ENCODE measurements around the gene EEF1AKMT2.

EEF1AKMT2 gene

DNA sequence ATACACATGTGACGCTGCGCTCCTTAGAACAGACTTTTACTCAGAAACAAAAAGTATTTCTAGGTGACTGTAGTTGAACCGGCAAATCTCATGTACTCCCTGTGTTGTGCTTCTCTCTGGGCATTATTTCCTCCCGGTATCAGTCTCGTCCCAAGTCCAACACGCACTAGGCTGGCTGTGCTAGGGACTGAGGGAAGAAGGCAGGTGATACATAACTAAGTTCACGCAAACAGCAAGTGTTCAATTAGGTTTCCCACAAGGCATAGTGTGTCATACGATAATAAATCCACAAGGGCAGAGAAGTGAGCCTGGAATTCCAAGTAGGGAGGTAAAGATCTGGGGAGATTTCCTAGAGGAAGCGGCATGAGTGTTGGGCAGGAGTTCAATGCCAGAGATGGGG, 67.9 kb downstream of the EEF1AKMT2 start:
- no peak overlapping the region for H3K4me3 ChIP-seq (ENCODE audit: low read depth, low read length)

DNA sequence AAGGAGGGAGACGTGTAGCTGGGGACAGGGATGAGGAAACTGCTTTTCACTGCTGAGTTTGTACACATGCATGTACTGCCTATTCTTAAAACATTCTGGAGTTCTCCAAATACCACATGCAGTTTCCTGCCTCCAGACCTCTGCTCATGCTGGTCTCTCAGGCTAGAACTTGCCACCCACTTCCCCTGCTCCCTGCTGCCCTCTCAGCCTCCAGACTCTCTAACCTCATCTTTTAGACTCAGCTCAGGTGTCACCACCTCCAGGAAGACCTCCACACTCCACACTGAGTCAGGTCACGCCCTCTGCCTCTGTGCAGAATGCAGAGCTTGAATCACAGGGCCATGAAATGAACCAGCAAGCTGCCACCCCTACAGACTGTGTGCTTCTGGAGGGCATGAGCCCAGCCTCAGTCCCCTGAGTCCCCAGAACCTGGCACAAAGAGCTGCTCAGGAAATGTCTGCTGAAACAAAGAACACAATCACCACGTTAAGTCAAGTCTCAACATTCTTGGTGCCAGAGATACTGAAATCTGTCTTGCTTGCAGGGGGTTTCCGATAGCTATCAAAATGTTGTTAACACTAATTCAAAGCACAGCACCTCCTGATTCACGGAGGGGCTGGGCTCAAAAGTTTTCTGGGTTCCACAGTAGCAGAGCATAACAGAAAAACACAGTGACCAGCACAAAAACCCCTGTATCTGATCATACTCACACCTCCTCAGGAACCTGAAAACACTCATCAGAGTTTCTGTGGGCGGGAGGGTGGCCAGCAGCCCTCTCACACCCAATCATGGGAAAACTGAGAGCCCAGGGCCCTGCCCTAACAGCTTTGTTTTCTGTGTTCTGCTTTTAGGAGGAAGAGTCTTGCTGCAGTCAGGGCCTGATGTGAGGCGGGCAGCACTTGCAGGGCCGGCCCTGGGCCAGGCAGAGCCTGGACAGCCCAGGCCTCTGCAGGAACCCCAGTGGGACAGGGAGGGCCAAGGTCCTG, 68.6 kb downstream of the EEF1AKMT2 start:
- no peak overlapping the region for H3K4me3 ChIP-seq (ENCODE audit: low read depth, low read length)

DNA sequence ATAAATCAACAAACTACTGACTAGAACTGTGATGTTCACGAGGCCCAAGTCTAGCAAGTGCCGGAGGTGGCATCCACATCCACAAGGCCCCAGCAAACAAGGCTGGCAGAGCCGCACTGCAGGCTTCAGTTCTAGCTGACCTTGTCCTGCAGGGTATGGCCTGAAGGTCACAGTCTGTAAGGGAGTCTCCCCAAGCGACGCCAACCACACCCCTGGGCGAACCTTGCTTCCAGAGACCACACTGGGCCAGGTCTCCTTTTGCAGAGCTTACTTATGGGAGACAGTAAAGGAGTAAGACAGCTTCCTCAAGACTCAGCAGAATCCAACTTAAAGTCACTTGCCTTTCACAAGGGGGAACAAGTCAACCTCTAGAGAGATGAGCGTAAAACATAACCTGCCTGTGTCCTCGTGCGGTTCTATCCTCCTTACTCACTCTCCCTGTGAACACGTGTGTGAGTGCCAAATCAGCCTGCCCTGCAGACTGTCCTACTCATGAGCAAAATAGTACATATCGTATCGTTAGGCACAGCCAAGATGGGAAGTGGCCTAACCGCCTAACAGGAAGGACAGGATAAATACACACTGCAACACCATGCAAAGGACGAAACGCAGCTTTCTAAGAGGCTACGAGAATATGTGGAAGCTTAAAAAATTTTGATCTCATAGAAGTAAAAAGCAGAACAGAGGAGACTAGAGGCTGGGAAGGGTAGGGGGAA, 70.2 kb downstream of the EEF1AKMT2 start:
- H3K4me3 ChIP-seq (ENCODE audit: low read depth, low read length), result no peak overlapping the region

DNA sequence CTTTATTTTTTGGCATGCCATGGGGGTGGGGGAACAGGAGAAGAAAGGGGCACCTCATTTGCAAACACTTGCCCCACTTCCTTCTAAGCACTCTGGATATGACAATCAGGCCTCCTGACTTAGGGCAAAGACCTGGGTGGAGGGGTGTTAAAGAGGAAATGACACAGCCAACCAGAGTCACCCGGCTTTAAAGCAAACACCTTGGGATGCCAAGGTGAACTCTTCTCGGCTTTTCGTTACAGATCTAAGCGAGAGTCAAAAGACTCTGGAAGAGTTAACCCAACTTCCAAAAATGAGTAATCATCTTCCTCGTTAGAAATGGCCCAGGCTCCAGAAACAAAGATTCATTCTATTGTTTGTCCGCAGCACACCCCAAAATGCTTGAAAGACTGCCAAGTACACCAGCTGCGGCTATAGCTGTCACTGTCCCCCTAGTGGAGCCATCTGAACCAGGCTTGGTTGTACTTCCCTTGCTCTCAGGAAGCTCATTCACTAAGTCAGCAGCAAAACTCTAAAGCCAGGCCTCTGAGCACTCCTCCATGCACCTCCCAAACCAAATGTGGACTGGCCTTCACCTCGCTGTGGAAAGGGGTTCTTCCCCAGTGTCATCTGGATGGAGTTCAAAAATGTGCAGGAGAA, 72.4 kb downstream of the EEF1AKMT2 start:
- no peak overlapping the region for H3K4me3 ChIP-seq (ENCODE audit: low read depth, low read length)

DNA sequence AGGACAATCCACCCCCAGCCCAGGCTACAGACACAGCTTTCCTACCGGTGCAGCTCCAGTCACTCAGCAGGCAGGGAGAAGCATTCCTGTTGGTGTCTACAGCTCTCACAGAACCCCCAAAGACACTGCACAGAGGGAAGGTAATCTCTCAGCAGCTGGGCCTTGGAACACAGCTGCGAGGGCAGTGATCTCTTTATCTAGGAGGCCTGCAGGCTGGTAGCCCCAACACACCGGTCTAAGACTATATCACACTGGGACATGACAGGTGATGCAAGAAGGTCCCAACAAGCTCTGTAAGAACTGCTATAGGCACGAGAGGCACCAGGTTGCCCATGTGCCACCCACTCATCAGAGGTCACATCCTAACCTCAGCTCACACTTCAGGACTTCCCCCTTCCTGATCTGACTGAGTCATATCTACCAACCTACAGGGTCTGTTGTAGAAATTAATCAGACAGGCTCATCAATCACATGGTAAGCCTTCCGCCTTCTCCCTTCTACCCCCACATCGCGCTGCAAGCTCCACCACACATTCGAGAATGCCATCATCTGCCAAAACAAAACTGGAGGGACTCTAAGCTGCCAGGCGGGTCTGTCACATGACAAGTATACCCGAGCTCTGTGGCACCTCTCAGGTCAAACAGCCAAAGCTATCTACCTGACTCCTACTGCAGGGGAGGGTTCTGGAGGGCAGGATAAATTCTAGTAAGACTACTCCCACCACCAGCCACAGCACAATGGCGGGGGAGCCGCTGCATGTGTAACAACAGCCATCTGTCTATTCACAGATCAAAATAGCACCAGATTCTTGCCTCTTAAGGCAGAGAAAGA, 73.6 kb downstream of the EEF1AKMT2 start:
- no peak overlapping the region for H3K4me3 ChIP-seq (ENCODE audit: low read depth, low read length)

DNA sequence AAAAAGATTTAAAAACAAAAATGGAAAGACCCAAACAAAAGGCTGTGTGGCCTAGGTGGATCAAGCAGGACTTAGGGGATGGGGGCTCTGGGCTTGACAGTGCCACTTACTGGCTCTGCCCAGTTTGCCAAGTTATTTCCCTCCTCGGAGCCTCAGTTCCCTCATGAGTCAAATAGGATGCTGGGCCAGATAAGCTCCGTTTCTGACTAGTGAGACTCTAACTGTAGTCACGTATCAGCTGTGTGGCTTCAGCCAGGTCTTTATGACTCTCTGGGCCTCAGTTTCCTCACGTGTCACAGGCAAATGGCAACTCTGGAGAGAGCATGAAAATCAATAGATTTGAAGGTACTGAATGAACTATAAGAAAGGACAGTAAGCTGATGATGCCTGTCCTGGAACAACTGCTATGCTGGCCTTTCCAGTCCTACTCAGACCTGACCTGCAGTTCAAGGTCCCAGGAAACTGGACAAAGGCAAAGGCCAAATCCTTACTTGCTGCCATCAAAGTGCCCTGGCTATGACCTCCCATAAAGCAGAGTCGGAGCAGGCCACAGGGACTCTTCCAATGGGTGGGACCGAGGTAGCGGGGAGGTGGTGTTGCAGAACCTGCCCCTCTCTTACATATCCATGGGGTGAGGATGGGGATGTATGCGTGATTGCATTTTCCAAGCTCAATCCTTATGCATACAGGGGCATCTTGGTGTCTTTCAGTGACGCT, 74.5 kb downstream of the EEF1AKMT2 start:
- no peak overlapping the region for H3K4me3 ChIP-seq (ENCODE audit: low read depth, low read length)

DNA sequence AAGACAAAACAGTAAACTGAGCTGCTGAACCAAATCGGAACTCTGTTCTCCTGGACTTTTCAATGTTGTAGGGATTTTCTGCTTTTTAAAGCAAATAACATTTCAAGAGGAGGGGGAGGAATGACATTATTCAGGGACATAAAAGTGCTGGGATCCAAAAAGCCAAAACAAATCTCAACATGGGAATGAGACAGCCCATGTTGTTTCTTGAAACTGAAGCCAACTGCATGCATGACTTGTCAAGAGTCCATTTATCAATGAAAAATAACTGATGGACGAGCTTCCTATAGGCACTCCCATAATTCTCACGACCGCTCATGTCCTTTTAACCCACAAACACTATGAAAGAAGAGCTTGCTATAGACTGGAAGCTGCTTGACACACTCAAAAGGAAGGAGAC, 75.3 kb downstream of the EEF1AKMT2 start:
- no peak overlapping the region for H3K4me3 ChIP-seq (ENCODE audit: low read depth, low read length)

DNA sequence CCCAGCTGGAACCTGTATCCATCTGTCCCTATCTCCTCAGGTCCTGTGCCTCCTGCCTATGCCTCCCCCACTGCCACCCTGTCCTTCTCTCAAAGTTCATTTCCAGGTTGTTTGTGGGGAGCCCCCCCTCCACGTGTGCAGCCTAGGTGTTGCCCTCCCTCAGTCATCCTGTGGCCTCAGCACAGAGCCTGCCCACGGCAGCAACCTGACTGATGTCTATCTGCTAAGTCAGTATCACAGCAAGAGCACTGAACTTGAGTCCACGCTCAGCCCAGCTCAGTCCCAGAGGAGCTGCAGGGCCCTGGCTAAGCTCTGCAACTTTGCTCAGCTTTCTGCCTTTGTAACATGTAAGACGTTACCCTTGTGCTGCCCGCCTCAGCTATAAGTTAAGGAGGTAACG, 76.2 kb downstream of the EEF1AKMT2 start:
- H3K4me3 ChIP-seq (ENCODE audit: low read depth, low read length), result no peak overlapping the region

DNA sequence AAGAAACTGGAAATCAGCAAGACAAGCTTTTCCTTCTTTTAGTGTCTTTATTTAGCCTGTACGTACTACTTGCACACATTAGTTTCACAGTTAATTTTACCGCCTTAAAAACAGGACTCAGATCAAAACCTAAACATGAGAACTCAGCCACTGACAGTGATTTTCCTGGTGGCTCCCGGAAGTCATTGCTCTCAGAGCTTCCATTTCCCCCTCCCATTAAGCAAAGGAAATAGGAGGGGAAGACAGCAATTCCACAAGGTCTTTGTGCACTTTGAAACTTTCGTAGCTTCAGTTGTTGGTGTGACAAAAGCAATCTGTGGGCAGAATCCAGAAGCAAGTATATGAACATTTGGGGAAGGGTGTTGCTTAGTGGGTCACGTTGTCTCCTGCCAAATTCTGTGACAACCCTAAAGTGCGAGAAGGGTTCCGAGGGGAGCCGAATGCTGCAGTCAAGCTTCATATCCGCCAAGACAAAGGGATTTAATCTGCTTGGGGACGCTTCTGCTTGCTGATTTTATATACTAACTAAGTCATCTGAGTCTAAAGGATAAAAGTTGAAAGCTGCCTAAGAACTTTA, 77.9 kb downstream of the EEF1AKMT2 start:
- no peak overlapping the region for H3K4me3 ChIP-seq (ENCODE audit: low read depth, low read length)

DNA sequence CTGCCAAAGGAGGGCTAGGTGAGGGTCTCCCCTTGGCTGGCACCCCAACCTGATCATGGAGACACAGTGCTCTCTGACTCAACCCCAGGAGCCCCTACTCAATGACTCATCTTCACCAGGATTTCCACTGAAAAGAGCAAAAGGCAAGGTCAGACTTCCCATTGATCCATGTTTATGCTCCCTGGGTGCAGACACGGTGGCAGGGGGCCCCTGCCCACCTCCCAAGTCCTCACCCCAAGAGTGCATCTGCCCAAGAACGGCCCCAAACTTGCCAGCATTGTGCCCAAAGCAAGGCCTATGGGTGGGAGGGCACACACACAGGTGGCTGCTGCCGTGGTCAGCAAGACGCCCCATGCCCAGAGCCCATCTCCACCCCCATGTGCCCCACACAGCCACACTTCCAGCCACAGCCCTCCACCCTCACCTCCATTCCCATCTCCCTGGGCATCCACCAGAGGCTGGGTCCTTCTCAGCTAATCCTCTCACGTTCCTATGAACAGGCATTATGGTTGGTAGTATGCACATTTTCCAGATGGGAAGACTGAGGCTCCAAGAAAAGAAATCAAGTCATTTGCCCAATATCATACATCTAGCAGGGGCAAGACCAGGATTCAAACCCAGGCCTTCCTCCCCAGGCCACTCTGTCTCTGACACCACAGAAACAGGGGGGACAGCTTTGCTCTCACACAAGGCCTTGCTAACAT, 78.8 kb downstream of the EEF1AKMT2 start:
- H3K4me3 ChIP-seq (ENCODE audit: low read depth, low read length), result no peak overlapping the region

DNA sequence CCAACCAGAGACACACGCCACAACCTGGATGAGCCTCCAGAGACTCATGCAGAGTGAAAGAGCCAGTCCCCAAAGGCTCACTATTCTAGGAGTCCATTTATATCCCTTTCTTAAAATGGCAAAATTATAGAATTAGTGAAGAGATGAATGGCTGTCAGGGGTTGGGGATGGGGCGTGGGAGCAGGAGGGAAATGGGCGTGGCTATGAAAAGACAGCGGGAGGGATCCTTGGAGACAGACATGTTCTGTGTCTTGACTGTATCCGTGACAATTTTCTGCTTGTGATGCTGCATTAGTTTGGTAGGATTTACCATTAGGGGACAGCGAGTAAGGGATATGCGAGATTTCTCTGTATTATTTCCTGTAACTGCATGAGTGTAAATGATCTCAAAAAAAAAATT, 80.5 kb downstream of the EEF1AKMT2 start:
- no peak overlapping the region for H3K4me3 ChIP-seq (ENCODE audit: low read depth, low read length)

DNA sequence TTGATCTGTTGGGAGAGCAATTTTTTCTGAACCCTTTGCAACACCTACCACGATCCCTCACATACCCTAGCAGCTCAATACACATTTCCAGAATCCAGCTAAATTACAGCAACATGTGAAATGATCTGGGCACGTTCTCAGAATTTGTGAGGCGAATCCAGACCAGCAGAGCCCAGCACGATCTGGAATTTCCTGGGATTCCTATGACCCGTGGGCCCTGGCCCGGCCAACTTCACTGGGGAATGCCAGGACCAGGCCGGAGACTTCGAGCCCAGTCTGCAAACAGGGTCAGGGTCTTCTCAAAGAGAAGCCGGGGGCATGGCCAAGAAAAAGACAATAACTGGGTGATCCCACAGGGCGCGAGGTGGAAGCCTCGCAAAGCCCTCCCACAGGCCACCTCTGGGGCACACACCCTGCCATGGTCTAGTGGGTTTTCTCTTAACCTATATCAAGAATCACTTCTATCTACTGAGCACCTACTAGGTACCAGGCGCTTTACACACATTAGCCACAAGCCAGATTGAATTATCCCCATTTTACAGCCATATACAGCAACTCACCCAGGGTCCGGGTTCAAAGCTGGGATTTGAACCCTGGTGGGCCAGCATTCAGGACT, 81.3 kb downstream of the EEF1AKMT2 start:
- no peak overlapping the region for H3K4me3 ChIP-seq (ENCODE audit: low read depth, low read length)

DNA sequence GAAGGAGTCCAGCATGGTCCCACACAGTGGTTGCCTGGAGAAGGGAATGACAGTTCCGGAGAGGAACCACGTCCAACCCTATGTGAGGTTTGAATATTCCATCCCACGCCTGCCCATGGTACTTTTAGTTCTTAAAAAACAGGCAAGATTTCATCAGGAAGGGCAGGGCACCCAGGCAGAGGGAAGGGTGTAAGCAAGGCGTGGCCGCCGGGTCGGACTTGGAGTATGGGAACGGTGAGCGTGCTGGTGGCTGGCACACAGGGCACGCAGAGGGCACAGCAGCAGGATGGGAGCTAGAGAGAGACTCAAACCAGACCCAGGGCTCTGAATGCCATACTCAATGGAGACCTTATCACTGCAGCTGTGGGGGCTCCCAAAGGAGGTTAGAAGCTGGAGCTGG, 81.8 kb downstream of the EEF1AKMT2 start:
- no peak overlapping the region for H3K4me3 ChIP-seq (ENCODE audit: low read depth, low read length)

DNA sequence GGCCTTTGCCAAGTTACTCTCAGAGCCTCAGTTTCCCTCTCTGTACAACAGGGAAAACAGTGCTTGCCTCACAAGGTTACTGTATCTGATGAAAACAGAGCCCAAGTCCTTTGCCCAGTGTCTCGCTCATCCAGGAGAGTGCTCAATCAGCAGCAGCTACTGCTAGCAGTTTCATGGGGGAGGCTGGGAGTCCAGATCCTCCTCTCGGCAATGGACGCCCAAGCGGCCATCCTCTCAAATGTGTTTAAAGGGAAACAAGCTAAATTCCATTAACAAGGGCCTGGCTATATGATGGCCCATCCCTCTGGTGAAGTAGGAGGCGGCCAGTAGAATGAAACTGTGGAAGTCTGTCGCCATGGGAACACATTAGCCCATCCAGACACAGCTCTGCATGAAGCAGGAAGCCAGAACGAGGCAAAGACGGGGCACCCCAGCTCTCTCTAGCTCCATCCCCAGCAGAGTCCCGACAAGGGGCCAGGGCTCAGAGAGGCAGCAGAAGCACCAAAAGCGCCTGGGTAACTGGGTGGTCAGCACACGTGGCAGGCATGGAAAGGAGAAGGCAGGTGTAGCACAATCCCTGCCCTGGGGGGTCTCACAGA, 82.7 kb downstream of the EEF1AKMT2 start:
- H3K4me3 ChIP-seq (ENCODE audit: low read depth, low read length), result no peak overlapping the region

DNA sequence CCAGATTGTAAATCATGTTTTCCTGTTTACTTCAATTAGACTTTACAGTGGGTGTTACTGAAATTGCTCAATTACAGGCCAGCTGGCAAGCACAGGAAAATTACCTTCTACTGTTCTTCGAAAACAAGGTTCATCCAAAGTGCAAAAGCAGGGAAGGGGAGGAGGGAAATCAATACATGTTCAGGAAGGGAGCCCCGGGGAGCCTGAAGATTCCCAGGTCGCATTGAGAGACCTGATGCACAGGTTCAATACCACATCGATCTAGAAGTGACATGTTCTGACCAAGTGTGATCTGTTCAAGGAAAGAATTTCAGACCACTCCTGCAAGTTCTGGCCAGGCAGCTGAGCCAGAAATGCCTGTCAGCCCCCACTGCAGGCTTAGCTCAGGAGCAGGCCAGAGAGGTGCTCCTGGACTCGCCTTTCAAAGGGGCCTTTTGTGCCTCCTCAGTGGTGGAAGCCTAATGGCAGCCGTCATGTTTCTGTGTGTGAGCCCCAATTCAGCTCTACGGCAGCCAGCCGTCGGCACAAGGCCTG, 83.4 kb downstream of the EEF1AKMT2 start:
- H3K4me3 ChIP-seq (ENCODE audit: low read depth, low read length), result no peak overlapping the region

Measured in iPS-11a (cell line).